Rectal smooth muscle tissue (tissue), 1 donor: ENCODE data around the gene WNT7A.

ENCODE experiments used
- H3K27ac ChIP-seq: one replicate; pipeline ENCODE4 v1.7.0; 2013; ENCODE audit warnings: low read depth, low read length, inconsistent platforms
- H3K27me3 ChIP-seq: one replicate; pipeline ENCODE4 v1.7.0; 2013; ENCODE audit warnings: low read length; ENCODE audit not compliant: control insufficient read depth, insufficient read depth
- H3K36me3 ChIP-seq: one replicate; pipeline ENCODE4 v1.7.0; 2013; ENCODE audit warnings: low read length; ENCODE audit not compliant: control insufficient read depth, insufficient read depth
- H3K4me1 ChIP-seq: one replicate; pipeline ENCODE4 v1.7.0; 2013; ENCODE audit warnings: low read length; ENCODE audit not compliant: control insufficient read depth, insufficient read depth
- H3K4me3 ChIP-seq: one replicate; pipeline ENCODE4 v1.7.0; 2013; ENCODE audit warnings: low read length
- H3K9ac ChIP-seq: one replicate; pipeline ENCODE4 v1.7.0; 2013; ENCODE audit warnings: low read length

WNT7A gene

GRCh38 chr3:13826672-13827071 is 53.2 kb downstream of the WNT7A start:
- no peak overlapping the region for H3K4me3 ChIP-seq
- H3K36me3 ChIP-seq: no peaks in the 10 kb centered on the region
- H3K27me3 ChIP-seq: no peaks in the 10 kb centered on the region
- H3K27ac ChIP-seq: no peak overlapping the region
- no peak overlapping the region for H3K9ac ChIP-seq
- no peaks in the 10 kb centered on the region for H3K4me1 ChIP-seq

GRCh38 chr3:13825821-13826220 is 54.0 kb downstream of the WNT7A start:
- H3K4me1 ChIP-seq: no peaks in the 10 kb centered on the region
- no peak overlapping the region for H3K27ac ChIP-seq
- H3K9ac ChIP-seq: no peak overlapping the region
- H3K4me3 ChIP-seq: no peak overlapping the region
- H3K36me3 ChIP-seq: no peaks in the 10 kb centered on the region
- no peaks in the 10 kb centered on the region for H3K27me3 ChIP-seq

GRCh38 chr3:13825311-13825579 is 54.6 kb downstream of the WNT7A start:
- no peak overlapping the region for H3K4me3 ChIP-seq
- no peaks in the 10 kb centered on the region for H3K4me1 ChIP-seq
- H3K27ac ChIP-seq: no peak overlapping the region
- H3K9ac ChIP-seq: no peak overlapping the region
- no peaks in the 10 kb centered on the region for H3K27me3 ChIP-seq
- H3K36me3 ChIP-seq: no peaks in the 10 kb centered on the region

GRCh38 chr3:13824521-13825310 is 55.2 kb downstream of the WNT7A start:
- Histone ChIP-seq H3K27ac (no peak overlapping the region), H3K9ac (no peak overlapping the region), H3K4me3 (no peak overlapping the region), H3K36me3 (no peaks in the 10 kb centered on the region), H3K27me3 (no peaks in the 10 kb centered on the region), H3K4me1 (no peaks in the 10 kb centered on the region)

GRCh38 chr3:13823692-13824091 is 56.2 kb downstream of the WNT7A start:
- no peak overlapping the region for H3K4me3 ChIP-seq
- H3K27me3 ChIP-seq: no peaks in the 10 kb centered on the region
- H3K27ac ChIP-seq: no peak overlapping the region
- H3K4me1 ChIP-seq: no peaks in the 10 kb centered on the region
- no peak overlapping the region for H3K9ac ChIP-seq
- no peaks in the 10 kb centered on the region for H3K36me3 ChIP-seq

GRCh38 chr3:13822871-13823585 is 56.8 kb downstream of the WNT7A start:
- no peaks in the 10 kb centered on the region for H3K4me1 ChIP-seq
- no peak overlapping the region for H3K9ac ChIP-seq
- H3K27me3 ChIP-seq: no peaks in the 10 kb centered on the region
- no peak overlapping the region for H3K27ac ChIP-seq
- no peaks in the 10 kb centered on the region for H3K36me3 ChIP-seq
- H3K4me3 ChIP-seq: no peak overlapping the region

GRCh38 chr3:13822042-13822441 is 57.8 kb downstream of the WNT7A start:
- Histone ChIP-seq H3K36me3 (no peaks in the 10 kb centered on the region), H3K27me3 (no peaks in the 10 kb centered on the region), H3K4me1 (no peaks in the 10 kb centered on the region)

GRCh38 chr3:13821126-13821525 is 58.7 kb downstream of the WNT7A start:
- H3K36me3 ChIP-seq: no peaks in the 10 kb centered on the region
- H3K9ac ChIP-seq: no peak overlapping the region
- no peaks in the 10 kb centered on the region for H3K4me1 ChIP-seq
- no peaks in the 10 kb centered on the region for H3K27me3 ChIP-seq
- no peak overlapping the region for H3K4me3 ChIP-seq
- H3K27ac ChIP-seq: no peak overlapping the region

More at GRCh38 chr3:13822042-13822441, 57.8 kb downstream of the WNT7A start:
- Histone ChIP-seq H3K27ac (no peak overlapping the region), H3K9ac (no peak overlapping the region), H3K4me3 (no peak overlapping the region)

GRCh38 chr3:13818919-13819318 is 61.0 kb downstream of the WNT7A start:
- Histone ChIP-seq H3K27ac (no peak overlapping the region), H3K27me3 (no peaks in the 10 kb centered on the region), H3K9ac (no peak overlapping the region), H3K36me3 (no peaks in the 10 kb centered on the region), H3K4me3 (no peak overlapping the region), H3K4me1 (no peaks in the 10 kb centered on the region)

GRCh38 chr3:13815088-13815683 is 64.7 kb downstream of the WNT7A start:
- H3K27me3 ChIP-seq: no peaks in the 10 kb centered on the region
- no peak overlapping the region for H3K4me3 ChIP-seq
- no peaks in the 10 kb centered on the region for H3K36me3 ChIP-seq
- no peak overlapping the region for H3K9ac ChIP-seq
- no peaks in the 10 kb centered on the region for H3K4me1 ChIP-seq
- H3K27ac ChIP-seq: no peak overlapping the region

- Histone ChIP-seq H3K27ac (no peak overlapping the region), H3K27me3 (no peaks in the 10 kb centered on the region), H3K4me3 (no peak overlapping the region), H3K9ac (no peak overlapping the region), H3K36me3 (no peaks in the 10 kb centered on the region), H3K4me1 (no peaks in the 10 kb centered on the region)
These were observed 67.8 kb downstream of the WNT7A start for GRCh38 chr3:13812034-13812471.

- H3K9ac ChIP-seq: no peak overlapping the region
- H3K27ac ChIP-seq: no peak overlapping the region
- no peaks in the 10 kb centered on the region for H3K4me1 ChIP-seq
These were observed 68.3 kb downstream of the WNT7A start for GRCh38 chr3:13811614-13812013.

More at GRCh38 chr3:13811614-13812013, 68.3 kb downstream of the WNT7A start:
- Histone ChIP-seq H3K36me3 (no peaks in the 10 kb centered on the region), H3K4me3 (no peak overlapping the region), H3K27me3 (no peaks in the 10 kb centered on the region)
